Activated CD4-positive, alpha-beta T cell treated with anti-CD3 and anti-CD28 coated beads for 1 hour (primary cell): ENCODE measurements around the gene ILRUN.
"Not testable (repeated sequence)": the region's sequence is repeated elsewhere in the genome, so short reads cannot be mapped to it uniquely, and the experiment has no call there.

ENCODE experiments used
- DNase-seq: peaks from one replicate; pipeline ENCODE4 v3.0.0-alpha.2; 2020

ILRUN gene

DNA sequence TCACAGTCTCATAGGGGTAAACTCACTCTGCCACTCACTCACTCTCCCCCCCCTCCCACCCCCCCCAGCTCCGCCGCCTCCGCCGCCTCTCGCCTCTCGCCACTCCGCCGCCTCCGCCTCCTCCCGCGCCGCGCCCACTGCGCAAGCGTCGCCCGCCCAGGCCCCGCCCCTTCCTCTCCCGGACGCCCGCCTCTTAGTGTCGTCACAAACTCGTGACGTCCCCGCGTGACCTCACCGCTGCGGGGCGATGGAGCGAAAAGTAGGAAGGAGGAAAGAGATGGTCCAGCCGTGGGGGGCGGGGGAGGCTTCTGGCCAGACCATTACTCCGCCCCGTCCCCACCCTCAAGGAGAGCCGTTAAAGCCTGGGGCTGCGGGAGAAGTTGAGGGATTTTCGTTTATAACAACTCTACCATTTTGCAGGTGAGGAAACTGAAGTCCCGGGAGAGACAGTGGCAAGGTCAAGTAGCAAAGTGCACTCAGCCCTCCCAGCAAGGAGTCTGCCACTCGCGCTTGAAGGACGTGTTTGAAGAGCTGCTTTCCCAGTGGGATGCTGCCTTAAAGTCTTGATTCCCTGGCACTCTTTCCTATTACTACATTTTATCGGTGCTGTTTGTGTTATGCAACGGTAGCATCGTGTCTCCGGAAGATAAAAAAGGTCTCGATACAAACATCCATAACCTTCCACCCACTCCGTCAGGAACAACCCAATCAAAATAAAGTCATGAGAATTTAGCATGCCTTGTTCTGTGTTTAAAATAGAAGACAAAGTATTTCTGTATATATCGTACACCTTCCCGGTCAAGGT, at the start of gene ILRUN:
Gene ILRUN (minus strand): TSS at position 29 of the 805 bp plus-strand sequence. CDS start 164 bp downstream, outside the sequence.
- peak; percentile 96 for DNase-seq

DNA sequence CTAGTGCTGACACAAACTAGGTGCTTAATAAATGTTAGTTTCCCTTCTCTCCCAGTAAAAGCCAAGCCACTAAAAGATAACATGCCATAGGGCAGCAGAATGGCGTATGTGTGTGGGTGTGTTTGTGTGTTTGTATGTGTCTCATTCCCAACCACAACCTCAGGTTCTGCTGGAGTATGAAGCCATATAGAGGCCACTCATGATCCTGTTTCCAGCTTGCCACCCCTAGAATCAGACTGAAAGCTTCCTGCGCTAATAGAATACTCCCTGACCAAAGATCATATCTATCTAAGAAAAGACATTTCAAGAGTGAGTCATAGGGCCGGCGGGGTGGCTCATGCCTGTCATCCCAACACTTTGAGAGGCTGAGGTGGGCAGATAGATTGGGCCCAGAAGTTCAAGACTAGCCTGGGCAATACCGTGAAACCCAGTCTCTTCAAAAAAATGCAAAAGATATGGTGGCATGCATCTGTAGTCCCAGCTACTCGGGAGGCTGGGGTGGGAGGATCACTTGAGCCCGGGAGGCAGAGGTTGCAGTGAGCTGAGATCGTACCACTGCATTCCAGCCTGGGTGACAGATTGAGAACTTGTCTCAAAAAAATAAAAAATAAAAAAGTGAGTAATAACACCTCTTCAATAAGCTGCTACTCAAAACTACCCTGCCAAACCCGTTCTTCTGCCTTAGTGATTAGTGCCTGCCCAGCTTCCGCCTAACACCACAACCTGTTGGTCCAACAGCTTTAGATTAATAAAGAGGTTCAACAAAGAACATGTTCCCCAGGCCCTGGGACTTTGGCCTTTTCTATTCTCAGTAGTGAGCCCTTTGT, 48.9 kb upstream of the ILRUN start:
- DNase-seq: no peak

DNA sequence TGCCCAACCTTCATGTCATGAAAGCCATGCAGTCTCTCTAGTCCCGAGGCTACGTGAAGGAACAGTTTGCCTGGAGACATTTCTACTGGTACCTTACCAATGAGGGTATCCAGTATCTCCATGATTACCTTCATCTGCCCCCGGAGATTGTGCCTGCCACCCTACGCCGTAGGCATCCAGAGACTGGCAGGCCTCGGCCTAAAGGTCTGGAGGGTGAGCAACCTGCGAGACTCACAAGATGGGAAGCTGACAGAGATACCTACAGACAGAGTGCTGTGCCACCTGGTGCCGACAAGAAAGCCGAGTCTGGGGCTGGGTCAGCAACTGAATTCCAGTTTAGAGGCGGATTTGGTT, 47.7 kb upstream of the ILRUN start:
- not testable (repeated sequence) for DNase-seq

DNA sequence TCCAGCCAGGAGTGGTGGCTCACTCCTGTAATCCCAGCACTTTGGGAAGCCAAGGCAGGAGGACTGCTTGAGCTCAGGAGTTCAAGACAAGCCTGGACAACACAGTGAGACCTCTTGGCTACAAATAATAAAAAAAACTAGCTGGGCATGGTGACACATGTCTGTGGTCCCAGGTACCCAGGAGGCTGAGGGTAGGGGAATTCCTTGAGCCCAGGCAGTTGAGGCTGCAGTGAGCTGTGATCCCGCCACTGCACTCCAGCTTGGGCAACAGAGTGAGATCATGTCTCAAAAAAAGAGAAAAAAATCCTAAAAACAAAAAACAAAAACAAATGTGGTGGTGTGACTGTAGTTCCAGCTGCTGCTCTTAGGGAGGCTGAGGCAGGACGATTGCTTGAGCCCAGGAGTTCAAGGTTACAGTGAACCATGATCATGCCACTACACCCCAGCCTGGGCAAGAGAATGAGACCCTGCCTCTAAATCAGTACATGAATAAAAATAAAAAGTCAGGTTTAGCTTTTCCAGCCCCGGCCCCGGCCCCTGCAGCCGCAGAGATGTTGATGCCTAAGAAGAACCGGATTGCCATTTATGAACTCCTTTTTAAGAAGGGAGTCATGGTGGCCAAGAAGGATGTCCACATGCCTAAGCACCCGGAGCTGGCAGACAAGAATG, 47.2 kb upstream of the ILRUN start:
- DNase-seq: no peak

DNA sequence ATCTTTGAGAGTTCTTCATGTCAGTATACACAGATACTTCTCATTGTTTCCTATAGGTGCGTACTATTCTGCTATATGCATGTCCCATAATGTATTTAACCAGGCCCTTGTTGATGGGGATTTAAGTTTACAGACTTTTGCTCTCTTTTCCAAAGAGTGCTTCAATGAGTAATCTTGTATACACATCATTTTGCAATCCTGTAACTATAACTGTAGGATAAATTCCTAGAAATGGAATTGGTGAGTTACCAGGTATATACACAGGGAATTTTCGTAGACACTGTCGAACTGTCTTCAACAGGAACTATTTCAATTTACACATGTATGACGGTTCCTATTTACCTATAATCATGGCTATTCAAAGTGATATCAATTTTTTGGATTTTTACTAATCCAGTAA, 45.5 kb upstream of the ILRUN start:
- no peak for DNase-seq

DNA sequence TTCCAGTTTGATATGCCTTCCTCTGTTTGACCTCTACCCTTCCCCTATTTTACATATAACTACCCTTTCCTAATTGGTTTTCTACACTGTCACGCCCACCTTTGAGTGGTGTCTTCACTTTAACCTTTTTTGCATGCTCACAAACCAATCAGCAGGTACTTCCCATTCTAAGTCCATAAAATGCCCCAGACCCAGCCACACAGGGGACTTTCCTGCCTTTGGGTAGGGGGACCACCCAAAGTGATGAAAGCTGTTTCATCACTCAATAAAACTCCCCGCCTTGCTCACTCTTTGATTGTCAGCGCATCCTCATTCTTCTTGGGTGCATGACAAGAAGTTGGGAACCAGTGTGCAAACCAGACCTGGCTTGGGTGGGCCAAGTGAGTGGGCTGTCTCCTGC, 40.3 kb upstream of the ILRUN start:
- DNase-seq: no peak

DNA sequence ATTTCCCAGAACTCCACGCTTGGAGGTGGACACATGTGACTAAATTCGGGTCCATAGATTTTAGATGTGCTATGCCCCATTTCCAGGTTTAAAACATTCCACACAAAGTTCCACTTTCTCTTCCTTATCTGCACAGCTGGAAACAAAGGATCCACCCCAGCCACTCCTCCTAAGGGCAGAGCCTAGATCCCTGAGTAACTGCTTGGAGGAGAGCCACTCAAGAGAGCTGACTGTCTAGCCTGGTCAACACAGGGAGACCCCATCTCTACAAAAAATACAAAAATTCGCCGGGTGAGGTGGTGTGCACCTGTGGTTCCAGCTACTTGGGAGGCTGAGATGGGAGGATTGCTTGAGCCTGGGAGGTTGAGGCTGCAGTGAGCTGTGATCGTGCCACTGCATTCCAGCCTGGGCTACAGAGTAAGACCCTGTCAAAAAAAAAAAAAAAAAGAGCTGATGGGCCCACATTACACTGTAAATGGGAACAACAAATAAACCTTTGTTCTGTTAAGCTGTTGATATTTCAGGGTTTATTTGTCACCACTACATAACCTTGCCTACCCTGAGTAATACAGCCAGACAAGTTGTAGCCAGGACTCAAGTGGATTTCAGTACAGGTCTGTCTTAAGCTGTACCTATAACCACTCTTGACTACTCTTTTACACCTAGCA, 35.0 kb upstream of the ILRUN start:
- DNase-seq: no peak

DNA sequence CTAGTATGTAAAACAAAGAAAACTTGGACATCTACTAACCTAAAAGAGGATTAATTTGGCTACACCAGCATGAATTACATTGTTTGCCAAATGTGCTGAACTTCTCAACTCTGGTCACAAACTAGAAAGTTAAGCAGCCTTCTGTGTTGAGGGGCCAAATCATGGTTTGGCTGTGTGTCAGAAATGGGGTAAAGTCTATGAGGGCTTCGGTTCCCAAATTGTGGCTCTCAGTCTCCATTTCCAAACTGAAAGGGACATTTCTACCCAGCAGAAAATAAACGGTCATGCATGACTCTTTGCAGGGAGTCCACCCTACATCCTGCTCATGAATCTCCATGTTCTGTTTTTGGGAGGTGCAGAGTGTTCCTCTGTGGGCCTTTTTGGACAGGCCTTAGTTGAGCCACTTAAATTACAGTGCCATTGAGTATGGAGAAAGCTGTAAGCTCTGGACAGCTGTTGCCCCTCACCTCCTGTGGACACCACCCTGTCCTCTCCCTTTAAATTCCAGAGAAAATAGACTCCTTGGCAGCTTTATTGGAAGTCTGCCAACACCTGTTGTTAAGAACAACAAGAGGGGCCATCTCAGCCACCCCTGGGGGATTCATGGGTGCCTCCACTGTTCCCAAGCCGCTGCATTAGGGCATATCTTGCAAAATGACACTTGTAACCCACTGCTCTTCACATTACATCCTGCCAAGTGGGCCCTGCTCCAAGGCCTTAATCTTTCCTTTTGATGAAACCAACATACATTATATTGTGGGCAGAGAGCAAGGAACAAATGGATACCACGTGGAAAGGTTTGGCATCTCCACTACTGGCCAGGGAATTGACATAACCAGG, 33.3 kb upstream of the ILRUN start:
- no peak for DNase-seq

DNA sequence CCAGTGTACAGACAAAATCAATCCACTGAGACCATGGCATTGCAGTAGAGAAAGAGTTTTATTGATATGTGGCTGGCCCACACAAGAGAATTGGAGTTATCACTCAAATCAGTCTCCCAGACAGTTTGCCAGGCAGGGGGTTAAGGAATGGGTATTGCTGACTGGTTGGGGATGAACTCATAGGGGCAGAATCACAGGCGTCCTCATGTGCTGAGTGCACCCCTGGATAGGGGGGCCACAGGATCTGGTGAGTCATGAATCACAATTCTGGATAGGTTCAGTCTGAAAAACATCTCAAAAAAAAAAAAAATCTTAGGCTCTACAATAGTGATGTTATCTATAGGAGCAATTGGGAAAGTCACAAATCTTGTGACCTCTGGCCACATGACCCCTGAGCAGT, 29.5 kb upstream of the ILRUN start:
- DNase-seq: no peak

DNA sequence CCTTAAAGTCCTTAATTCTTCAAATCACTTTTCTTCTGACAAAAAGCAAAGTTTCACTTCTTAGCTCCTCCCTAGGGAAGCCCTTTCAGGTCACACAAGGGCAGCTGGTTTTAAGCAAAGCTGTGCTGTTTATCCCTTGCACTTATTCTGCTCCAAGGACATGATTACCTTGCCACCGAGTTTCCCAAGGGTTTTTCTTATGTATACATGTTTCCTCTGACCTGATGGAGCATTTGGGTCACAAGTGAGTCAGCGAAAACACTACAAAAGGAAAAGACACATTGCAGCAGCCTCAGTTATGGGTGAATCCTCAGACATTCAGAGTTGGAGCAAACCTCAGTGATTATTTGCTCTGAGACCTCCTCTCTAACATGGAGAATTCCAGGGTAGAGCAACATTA, 26.6 kb upstream of the ILRUN start:
- DNase-seq: no peak

DNA sequence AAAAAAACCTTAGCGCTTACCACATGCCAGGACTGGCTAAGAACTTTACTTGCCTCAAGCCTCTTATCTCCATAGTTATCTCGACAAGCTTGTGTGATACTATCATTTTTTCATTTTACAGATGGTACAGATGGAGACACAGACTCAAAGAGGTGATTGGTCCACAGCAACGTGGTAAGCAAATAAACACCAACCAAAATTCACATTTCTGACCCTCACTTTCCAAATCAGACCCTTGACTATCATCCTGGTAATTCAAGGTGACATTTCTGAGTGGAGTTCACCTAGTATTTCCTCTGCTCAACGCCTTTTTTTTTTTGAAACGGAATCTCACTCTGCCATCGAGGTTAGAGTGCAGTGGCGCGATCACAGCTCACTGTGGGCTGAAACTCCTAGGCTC, 25.9 kb upstream of the ILRUN start:
- no peak for DNase-seq

DNA sequence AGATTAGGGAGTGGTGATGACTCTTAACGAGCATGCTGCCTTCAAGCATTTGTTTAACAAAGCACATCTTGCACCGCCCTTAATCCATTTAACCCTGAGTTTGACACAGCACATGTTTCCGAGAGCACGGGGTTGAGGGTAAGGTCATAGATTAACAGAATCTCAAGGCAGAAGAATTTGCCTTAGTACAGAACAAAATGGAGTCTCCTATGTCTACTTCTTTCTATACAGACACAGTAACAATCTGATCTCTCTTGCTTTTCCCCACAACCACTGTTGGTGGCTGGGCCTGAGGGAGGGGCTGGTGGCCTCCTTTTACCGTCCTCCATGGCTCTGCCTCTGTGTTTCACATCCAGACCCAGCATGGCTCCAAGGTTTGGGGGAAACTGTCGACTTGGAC, 23.6 kb upstream of the ILRUN start:
- DNase-seq: not testable (repeated sequence)

DNA sequence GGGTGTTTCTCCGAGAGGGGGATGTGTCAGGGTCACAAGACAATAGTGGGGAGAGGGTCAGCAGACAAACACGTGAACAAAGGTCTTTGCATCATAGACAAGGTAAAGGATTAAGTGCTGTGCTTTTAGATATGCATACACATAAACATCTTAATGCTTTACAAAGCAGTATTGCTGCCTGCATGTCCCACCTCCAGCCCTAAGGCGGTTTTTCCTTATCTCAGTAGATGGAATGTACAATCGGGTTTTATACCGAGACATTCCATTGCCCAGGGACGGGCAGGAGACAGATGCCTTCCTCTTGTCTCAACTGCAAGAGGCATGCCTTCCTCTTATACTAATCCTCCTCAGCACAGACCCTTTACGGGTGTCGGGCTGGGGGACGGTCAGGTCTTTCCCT, 23.1 kb upstream of the ILRUN start:
- not testable (repeated sequence) for DNase-seq

DNA sequence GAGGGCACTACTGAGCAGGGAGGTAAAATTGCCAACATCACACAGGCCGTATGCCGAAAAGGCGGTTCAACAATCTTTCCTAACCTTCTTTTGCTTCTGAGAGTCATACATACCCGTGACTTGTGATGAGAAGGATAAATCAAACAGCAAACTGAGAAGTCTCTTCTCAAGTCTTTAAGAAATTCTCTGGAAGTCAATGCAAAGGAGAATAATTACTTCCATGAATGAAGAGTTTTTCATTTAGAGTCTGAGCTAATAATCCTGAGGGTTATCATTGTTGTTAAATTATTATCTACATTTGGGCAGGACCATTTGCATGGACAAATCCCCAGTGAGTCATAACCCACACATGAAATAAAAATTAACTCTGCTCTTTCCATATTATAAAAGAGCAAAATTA, 22.4 kb upstream of the ILRUN start:
- DNase-seq: no peak

DNA sequence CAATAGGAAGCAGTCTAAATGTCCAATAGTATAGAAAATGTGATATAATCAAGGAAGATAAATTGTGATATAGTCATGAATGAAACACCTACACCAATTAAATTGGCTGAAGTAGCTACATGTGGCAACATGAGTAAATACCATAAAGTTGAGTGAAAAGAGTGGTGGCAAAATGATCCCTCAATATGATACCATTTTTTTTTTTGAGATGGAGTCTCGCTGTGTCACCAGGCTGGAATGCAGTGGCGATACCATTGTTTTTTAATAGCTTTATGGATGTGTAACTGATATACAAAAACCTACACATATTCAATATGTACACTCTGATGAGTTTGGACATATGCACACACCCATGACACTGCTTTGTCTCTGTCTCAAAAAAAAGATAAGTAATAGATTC, 20.9 kb upstream of the ILRUN start:
- no peak for DNase-seq

DNA sequence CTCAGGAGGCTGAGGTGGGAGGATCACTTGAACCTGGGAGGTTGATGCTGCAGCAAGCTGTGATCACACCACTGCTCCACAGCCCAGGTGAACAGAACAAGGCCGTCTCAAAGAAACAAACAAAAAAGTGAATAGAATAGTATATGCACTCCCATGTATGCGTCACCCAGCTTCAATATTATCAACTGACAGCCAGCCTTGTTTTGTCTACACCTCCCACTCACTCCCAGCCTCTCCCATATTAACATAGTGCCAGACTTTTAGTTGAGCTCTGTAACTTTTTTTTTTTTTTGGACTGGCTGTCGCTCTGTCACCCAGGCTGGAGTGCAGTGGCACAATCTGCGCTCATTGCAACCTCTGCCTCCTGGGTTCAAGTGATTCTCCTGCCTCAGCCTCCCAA, 18.1 kb upstream of the ILRUN start:
- DNase-seq: no peak

DNA sequence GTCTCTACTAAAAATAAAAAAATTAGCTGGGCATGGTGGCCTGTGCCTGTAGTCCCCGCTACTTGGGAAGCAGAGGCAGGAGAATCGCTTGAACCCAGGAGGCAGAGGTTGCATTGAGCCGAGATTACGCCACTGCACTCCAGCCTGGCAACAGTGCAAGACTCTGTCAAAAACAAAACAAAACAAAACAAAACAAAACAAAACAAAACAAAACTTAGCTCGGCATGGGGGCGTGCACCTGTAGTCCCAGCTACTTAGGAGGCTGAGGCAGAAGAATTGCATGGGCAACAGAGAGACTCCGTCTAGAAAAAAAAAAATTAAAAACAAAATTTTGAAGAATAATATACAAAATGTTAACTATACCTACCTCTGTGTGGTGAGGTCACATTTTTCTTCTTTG, 16.3 kb upstream of the ILRUN start:
- not testable (repeated sequence) for DNase-seq

DNA sequence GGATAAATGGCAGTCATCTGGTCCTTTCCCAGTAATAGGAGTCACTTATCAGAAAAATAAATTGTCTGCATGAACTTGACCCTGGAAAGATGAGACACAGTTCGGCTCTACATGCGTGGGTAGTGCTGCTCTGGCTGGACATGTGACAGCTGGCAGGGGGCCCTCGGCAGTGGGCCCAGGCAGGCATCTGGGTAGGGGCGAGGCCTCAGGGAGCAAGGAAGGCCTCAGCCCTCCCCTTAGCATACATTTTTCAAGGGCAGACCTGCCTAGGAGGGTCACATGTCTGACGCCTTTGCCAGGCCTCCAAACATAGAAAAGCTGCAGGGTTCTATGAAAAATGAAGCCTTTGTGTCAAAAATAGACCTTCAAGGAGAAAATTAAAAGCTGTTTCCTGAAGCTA, 12.8 kb upstream of the ILRUN start:
- DNase-seq: no peak

DNA sequence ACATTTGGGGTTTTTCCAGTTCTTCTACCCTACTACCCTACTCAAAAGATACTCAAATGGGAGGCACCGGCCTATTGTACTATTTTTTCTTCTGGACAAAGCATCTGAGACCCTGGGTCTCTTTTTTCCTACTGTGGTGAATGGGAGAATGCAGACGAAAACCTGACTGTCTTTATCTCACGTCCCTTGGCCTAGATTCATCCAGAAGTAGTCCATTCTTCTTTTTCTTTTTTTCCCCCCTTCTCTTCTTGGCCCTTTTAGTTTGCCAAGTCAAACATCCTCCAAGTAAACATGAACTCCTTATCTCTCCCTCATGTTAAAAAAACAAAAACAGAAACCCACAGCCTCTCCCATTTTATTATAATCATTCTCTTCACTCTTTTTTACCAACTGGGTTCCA, 8.7 kb upstream of the ILRUN start:
- DNase-seq: no peak

DNA sequence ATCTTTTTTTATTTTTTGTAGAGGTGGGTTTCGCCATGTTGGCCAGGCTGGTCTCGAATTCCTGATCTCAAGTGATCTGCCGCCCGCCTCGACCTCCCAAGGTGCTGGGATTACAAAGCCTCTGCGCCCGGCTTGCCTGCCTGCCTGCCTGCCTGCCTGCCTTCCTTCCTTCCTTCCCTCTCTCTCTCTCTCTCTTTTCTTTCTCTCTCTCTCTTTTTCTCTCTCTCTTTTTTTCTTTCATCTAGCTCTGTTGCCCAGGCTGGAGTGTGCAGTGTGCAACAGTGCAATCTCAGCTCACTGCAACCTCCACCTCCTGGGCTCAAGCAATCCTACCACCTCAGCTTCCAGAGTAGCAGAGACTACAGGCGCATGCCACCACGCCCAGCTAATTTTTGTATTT, 4.6 kb upstream of the ILRUN start:
- DNase-seq: no peak

DNA sequence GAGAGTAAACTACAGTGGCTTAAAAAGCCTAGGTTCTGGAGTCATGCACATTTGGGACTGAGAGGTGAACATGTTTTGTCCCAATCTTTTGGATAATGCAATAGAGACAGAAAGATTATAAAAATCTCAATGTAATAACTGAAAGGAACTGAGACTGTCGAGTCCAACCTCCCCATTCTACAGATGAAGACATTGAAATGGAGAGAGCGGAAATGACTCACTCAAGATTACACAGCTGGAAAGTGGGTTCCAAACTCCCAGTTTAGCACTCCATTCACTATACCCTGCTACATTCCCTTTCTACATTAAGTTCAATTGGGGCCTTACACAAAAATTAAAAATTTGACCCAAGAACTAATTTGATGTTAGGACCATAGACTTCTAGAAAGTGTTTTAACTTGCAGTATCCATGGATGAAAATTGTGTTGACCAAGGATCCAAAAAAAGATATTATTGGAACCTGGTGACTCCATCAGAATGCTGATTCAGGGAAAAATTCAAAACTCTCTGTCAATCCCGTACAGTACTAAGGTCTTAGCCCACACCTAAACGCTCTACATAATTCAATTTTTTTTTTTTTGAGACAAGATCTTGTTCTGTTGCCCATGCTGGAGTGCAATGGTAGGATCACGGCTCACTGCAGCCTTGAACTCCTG, 1.5 kb upstream of the ILRUN start:
- no peak for DNase-seq

DNA sequence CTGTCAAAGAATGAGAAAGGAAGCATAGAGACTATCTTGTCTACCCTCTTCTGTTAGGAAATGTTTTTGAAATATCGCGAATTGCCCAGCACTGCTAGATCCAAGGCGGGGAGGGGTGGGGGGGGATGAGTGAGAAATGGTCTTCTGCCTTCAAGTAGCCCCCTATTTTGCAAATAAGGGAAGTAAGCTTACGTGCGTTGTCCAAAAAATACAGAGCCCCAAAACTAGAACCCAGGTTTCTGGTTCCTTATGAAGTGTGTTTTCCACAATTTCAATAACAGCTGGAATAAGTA, 923 bp upstream of the ILRUN start:
- DNase-seq: no peak
